ENCODE data around the gene BICDL2.

DNA sequence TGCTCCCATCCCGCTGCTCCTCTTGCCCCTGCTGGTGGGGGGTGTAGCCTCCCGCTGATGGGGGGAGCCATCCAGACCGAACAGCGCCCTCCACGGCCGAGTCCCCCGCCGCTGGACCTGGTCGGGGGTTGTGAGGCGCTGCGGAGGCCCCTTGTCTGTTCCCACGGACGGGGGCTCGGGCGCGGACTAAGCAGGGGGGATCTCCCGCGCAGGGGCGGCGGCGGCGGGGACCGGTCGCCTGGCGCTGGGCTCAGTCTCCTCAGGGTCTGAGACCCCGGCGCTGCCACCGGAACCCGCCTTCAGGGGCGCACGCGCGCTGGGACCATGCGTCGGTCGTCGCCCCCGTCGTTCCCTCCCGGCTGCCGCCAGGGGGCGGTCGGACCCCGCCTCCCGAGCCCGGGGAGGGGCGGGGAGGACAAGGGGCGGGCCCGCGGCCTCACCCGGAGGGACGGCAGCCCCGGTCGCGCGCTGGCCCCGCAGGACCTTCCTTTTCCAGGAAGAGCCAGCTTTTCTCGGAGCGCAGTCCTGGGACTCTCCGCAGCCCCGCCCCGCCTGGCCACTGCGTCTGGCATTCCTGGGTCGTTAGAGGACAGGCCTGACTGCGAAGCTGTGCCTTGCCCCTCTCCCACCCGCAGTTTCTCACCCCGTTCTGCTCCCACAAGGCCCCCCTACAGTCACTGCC lies 22.4 kb upstream of the BICDL2 start:
- peak in 1 of 2 donors; percentile 52 for TF ChIP-seq POLR2A (IDR thresholded peaks at IDR 0.05)
- peak; percentile 33 to 97 (median 82) for TF ChIP-seq CTCF (IDR thresholded peaks at IDR 0.05)
